Ectodermal cell (in vitro differentiated cells): ENCODE results near the gene MSI2.

Experiments used
- H3K27ac ChIP-seq: 2 replicates; pipeline ENCODE4 v1.7.0; 2013; ENCODE audit warnings: mild to moderate bottlenecking, low read depth, low read length; ENCODE audit not compliant: insufficient read depth, poor library complexity, severe bottlenecking
- H3K27me3 ChIP-seq: 2 replicates; pipeline ENCODE4 v1.7.0; 2013; ENCODE audit warnings: mild to moderate bottlenecking, low read length; ENCODE audit not compliant: insufficient read depth, control insufficient read depth, poor library complexity, severe bottlenecking
- H3K36me3 ChIP-seq: one replicate; pipeline ENCODE4 v1.7.0; 2013; ENCODE audit warnings: low read length; ENCODE audit not compliant: control insufficient read depth, insufficient read depth
- H3K4me1 ChIP-seq: one replicate; pipeline ENCODE4 v1.7.0; 2013; ENCODE audit warnings: low read length; ENCODE audit not compliant: control insufficient read depth, insufficient read depth
- H3K4me3 ChIP-seq: 2 replicates; pipeline ENCODE4 v1.7.0; 2013; ENCODE audit warnings: low read depth, low read length, control low read depth; ENCODE audit not compliant: insufficient read depth
- H3K9me3 ChIP-seq: 2 replicates; pipeline ENCODE4 v1.7.0; 2013; ENCODE audit warnings: mild to moderate bottlenecking, low read length, moderate library complexity; ENCODE audit not compliant: control insufficient read depth
- WGBS, 2 experiments: methylation state at CpG; one replicate each; pipeline ENCODE4 v1.1.7; 2013; ENCODE audit warnings: missing lambda C conversion rate in 2 of 2; 5-methylcytosine and 5-hydroxymethylcytosine counted together

Gene MSI2

DNA sequence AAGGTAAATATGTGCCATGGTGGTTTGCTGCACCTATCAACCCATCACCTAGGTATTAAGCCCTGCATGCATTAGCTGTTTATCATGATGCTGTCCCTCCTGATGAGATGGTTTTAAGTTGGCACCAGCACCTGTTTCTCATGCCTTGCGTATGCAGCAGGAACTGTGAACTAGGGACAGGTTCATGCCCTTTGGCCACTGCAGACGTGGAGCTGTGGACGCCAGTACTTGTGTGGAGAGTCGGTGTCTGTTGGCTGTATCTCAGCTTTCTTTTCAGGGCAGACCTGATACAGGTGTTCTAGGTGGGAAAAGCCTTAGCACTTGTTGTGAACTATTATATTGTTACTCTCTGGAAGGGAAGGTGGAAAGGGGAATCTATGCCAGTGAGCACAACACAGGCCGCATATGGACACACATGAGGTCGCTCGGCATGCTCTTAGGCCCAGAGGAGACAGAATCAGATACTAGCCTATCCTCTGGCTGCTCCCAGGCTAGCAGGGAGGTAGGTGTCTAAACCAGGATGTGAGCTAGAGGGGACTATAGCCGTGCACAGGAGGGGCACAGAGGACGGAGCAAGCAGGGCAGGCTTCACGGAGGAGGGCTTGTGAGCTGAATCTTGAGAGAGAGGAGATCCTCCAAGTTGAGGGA is 22.5 kb downstream of the MSI2 start:
- Histone ChIP-seq H3K4me1 (peaks cover 38% of the 10 kb centered on the region), H3K27ac (no peak overlapping the region), H3K4me3 (no peak overlapping the region), H3K36me3 (peaks cover 6% of the 10 kb centered on the region), H3K9me3 (no peaks in the 10 kb centered on the region), H3K27me3 (no peaks in the 10 kb centered on the region)
- WGBS, 2 experiments, result 95 to 96% methylated on average over 10 of the region's 10 CpGs

GRCh38 chr17:57279432-57279831 is 23.1 kb downstream of the MSI2 start:
- Histone ChIP-seq H3K4me1 (peaks cover 43% of the 10 kb centered on the region), H3K27me3 (no peaks in the 10 kb centered on the region), H3K27ac (no peak overlapping the region), H3K36me3 (peaks cover 6% of the 10 kb centered on the region), H3K4me3 (no peak overlapping the region), H3K9me3 (no peaks in the 10 kb centered on the region)
- WGBS, 2 experiments, result 93 to 95% methylated on average over 3 of the region's 3 CpGs

DNA sequence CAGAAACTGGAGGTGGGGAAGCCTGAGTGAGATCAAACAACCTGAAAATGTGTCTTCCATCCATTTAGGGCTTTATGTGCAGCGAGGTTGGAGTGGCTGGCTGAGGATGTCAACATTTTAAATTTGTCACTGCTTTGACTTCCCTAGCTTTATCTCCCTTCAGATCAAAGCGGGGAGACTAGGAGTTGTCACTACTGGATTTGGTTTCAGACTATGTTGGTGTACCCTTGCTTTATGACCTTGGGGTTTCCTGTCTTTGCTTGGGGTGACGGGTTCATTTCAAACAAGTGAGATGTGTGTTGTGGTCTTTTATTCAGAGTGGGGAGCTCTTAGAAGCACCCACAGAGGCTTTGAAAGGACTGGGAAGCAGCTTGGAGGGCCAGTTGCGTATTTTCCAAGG is 25.6 kb downstream of the MSI2 start:
- H3K4me3 ChIP-seq, result no peak overlapping the region
- no peaks in the 10 kb centered on the region for H3K27me3 ChIP-seq
- H3K9me3 ChIP-seq, result no peaks in the 10 kb centered on the region
- peaks cover 48% of the 10 kb centered on the region for H3K4me1 ChIP-seq
- WGBS, 2 experiments, result 91 to 95% methylated on average over 4 of the region's 4 CpGs
- no peak overlapping the region for H3K27ac ChIP-seq
- peaks cover 3% of the 10 kb centered on the region for H3K36me3 ChIP-seq

DNA sequence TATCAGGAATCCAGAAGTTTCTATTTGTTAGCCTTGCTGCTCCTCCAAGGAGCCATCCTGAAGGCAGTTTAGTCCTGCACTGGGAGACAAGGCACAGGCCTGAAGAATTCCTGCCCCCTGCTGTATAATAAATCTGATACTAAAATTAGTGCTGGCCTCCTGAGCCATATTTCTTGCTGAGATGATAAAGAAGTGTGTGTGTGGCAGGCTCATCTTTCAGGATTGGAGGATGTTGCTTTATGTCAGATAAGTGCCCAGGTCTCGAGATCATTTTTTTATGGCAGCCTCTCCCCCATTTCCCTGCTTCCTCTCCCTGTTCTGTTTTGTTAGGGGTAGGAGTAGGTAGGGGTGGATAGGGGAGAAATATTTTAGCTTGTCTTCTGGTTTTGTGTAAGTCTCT is 26.0 kb downstream of the MSI2 start:
- no peaks in the 10 kb centered on the region for H3K27me3 ChIP-seq
- no peak overlapping the region for H3K27ac ChIP-seq
- 94 to 100% methylated on average over 1 of the region's 1 CpG for WGBS, 2 experiments
- H3K4me1 ChIP-seq, result peaks cover 52% of the 10 kb centered on the region
- no peaks in the 10 kb centered on the region for H3K9me3 ChIP-seq
- H3K36me3 ChIP-seq, result peaks cover 3% of the 10 kb centered on the region
- H3K4me3 ChIP-seq, result no peak overlapping the region

DNA sequence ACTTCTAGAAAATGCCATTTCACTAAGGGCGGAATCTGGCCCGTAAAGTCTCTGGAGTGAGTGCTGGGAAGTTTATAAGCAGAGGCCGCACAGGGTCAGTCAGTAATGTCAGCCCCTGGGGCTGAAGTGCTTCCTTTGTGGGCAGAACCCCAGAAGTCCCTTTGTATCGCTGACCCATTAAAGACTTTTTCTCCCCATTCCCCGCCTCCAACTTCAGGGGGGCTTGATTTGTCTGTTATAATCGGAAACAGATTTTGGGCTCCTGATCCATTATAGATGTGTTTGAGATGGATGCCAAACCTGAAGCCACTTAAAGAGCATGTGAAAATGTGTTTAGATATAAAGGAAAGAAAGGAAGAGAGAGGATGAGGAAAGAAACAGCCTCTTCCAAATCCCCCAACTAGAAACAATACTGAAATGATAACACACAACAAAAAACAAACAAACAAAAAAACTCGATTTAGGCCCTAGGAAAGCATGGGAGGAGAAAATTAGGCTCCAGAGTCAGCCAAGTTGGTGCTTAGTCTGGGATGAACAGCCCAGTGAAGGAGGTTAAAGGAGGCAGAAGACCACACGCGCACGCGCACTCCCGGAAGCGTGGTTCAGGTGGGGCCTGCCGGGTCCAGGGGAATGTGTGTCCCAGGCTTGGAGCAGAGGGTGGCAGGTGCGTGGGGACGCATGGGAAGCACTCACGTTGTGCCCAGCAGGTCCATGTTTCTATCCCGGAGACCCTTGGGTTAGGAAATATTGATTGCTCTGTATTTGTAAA is 27.1 kb downstream of the MSI2 start:
- Histone ChIP-seq H3K4me1 (peaks cover 62% of the 10 kb centered on the region), H3K4me3 (no peak overlapping the region), H3K27ac (no peak overlapping the region), H3K27me3 (no peaks in the 10 kb centered on the region), H3K36me3 (peaks cover 3% of the 10 kb centered on the region), H3K9me3 (no peaks in the 10 kb centered on the region)
- 83 to 87% methylated on average over 17 to 18 of the region's 18 CpGs for WGBS, 2 experiments

GRCh38 chr17:57284583-57284982 is 28.3 kb downstream of the MSI2 start:
- Histone ChIP-seq H3K27ac (no peak overlapping the region), H3K36me3 (peaks cover 2% of the 10 kb centered on the region)
- WGBS, 2 experiments, result 88 to 91% methylated on average over 2 to 3 of the region's 3 CpGs

DNA sequence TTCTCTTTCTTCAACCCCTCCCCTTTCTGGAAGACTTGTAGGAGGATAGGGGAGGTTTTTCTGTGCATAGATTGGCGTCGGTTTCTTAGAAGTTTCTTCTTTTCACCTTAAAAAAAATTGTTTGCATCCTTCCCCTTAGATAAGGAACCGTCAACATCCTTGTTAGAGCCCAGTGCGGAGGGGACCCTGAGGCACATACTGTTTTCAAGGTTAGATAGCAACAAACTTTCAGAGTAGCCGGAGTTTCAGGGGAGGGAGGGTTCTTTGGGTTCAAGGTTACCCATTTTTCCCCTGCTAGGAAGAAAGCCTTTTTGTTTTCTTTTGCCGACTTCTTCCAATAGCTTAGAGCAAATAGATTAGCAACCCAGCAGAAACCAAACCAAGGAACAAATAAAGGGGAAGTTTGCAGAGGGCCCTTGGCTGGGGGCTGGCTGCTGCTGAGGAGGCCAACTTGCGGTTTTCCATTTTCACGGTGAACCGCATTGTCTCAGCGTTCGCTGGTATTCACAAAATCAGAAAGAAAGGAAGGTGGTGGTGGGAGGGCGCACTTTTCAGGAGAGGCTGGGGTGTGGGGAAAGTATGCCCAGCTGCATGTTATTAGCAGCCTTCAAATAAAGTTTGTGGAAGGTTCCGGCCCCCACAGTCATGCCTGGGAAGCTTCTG is 28.8 kb downstream of the MSI2 start:
- Histone ChIP-seq H3K36me3 (no peaks in the 10 kb centered on the region), H3K27ac (no peak overlapping the region), H3K4me1 (peaks cover 69% of the 10 kb centered on the region), H3K27me3 (no peaks in the 10 kb centered on the region), H3K4me3 (no peak overlapping the region), H3K9me3 (no peaks in the 10 kb centered on the region)
- WGBS, 2 experiments, result 12 to 23% methylated on average over 11 to 13 of the region's 13 CpGs

More at GRCh38 chr17:57284583-57284982, 28.3 kb downstream of the MSI2 start:
- Histone ChIP-seq H3K4me1 (peaks cover 69% of the 10 kb centered on the region), H3K9me3 (no peaks in the 10 kb centered on the region), H3K4me3 (no peak overlapping the region), H3K27me3 (no peaks in the 10 kb centered on the region)

- H3K4me1 ChIP-seq, result peaks cover 69% of the 10 kb centered on the region
- no peaks in the 10 kb centered on the region for H3K9me3 ChIP-seq
- H3K36me3 ChIP-seq, result no peaks in the 10 kb centered on the region
- no peak overlapping the region for H3K4me3 ChIP-seq
- WGBS, 2 experiments, result 66 to 75% methylated on average over 4 of the region's 5 CpGs
- H3K27me3 ChIP-seq, result no peaks in the 10 kb centered on the region
- no peak overlapping the region for H3K27ac ChIP-seq
Observed at GRCh38 chr17:57285701-57286100, 29.4 kb downstream of the MSI2 start.

DNA sequence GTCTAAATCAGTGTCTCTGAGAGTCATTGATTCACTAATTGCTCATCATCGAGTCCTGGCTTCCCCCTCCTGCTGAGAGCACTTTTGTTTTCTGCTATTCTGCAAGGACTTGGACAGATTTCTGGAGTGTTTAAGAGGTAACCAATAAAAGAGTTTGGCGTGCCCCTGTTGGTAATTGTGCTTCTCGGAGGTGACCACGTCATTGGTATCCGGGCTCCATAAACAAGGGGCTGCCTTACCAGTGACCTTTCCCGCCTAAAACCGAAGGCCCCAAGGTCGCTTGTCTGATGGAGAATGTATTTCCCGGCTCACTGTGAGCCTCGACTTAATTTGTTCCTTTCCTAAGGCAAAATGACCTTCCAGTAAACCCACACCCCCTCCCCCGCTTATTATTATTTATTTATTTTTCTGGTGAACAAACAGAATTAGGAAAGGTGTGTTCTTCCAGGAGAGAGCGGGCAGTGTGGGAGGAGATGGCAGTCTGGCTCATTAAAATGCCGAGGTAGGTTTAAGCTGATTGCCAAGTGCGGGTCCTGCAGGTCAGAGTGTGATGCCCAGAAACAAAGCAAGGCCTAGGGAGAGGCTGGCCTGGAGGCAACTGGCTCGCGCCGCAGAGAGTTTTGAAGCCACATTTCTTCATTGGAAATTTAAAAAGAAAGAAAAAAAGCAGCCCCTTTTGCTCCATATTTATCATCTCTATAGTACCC is 30.2 kb downstream of the MSI2 start:
- H3K4me3 ChIP-seq, result no peak overlapping the region
- no peaks in the 10 kb centered on the region for H3K27me3 ChIP-seq
- H3K4me1 ChIP-seq, result peaks cover 67% of the 10 kb centered on the region
- H3K27ac ChIP-seq, result no peak overlapping the region
- 74 to 82% methylated on average over 16 of the region's 17 CpGs for WGBS, 2 experiments
- no peaks in the 10 kb centered on the region for H3K36me3 ChIP-seq
- H3K9me3 ChIP-seq, result no peaks in the 10 kb centered on the region
